Limb (tissue), 2 donors: ENCODE measurements around the gene RERE.
"Not testable (repeated sequence)": the region's sequence is repeated elsewhere in the genome, so short reads cannot be mapped to it uniquely, and the experiment has no call there.

ENCODE experiments used
- DNase-seq, 2 donors: peaks; one replicate each; pipeline ENCODE4 v3.0.0-alpha.2; 2016; ENCODE audit errors: extremely low spot score in 2 of 2

RERE gene

GRCh38 chr1:8642114-8642513 lies 175.3 kb downstream of the RERE start:
- no peak for DNase-seq

- DNase-seq, result no peak
These were observed 176.0 kb downstream of the RERE start for GRCh38 chr1:8641377-8641997.

DNA sequence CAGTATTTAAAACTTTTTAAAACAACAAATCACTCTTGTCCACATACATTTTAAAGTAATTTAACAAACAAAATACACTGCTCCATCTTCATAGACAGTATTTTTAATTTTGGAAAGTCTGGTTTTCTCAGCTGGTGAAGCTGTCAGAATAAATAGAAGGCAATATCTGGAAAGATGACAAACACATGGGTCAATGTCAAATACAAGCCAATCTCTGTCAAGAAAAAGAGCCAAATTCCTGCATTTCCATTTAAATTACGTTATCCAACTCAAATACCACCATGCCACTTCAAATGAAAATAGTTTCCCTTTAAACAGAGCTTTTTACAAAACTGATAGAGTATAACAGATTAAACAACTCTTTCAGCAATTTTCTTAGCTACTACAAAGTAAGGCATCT lies 176.5 kb downstream of the RERE start:
- no peak for DNase-seq

- DNase-seq, result no peak
These were observed 178.3 kb downstream of the RERE start for GRCh38 chr1:8639148-8639547.

- DNase-seq, result no peak
These were observed 183.5 kb downstream of the RERE start for GRCh38 chr1:8633741-8634501.

DNA sequence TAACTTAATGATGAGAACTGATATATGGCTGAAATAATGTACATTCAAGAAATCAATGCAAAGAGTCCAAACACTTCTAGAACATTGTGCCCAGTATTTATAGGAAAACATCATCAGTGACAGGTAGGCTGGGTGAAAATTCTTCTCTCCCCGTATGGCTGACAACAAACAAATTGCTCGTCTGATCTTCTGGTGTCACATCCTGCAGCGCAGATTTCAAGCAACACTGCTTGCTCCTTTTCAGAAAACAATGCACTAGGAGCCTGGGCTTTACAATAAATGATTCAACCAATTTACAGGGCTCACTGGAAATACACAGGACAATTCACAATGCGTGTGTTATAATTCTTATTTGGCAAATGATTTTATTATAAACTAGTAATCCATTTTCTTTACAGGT lies 185.3 kb downstream of the RERE start:
- no peak for DNase-seq

DNA sequence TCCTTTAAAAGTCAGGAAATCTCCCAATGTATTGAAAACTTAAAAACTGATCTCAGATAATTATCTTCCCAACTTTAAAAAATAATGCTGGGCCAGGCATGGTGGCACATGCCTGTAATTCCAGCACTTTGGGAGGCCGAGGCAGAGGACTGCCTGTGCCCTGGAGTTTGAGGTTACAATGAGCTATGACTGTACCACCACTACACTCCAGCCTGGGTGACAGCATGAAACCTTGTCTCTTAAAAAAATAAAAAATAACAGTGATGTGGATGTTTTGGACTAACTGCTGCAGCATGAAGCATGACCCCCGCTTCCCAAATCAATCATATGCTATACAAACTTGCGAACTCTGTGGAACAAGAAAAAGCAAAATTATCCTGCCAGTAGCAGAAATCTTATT lies 186.3 kb downstream of the RERE start:
- no peak for DNase-seq

- no peak for DNase-seq
These were observed 188.0 kb downstream of the RERE start for GRCh38 chr1:8629241-8630091.

- no peak for DNase-seq
These were observed 188.8 kb downstream of the RERE start for GRCh38 chr1:8628606-8629005.

- no peak for DNase-seq
These were observed 189.7 kb downstream of the RERE start for GRCh38 chr1:8627728-8628127.

GRCh38 chr1:8625981-8626898 lies 191.2 kb downstream of the RERE start:
- no peak for DNase-seq

GRCh38 chr1:8625491-8625890 lies 191.9 kb downstream of the RERE start:
- no peak for DNase-seq

GRCh38 chr1:8623651-8624192 lies 193.7 kb downstream of the RERE start:
- DNase-seq, result not testable (repeated sequence)

GRCh38 chr1:8621785-8622348 lies 195.6 kb downstream of the RERE start:
- DNase-seq, result not testable (repeated sequence)

DNA sequence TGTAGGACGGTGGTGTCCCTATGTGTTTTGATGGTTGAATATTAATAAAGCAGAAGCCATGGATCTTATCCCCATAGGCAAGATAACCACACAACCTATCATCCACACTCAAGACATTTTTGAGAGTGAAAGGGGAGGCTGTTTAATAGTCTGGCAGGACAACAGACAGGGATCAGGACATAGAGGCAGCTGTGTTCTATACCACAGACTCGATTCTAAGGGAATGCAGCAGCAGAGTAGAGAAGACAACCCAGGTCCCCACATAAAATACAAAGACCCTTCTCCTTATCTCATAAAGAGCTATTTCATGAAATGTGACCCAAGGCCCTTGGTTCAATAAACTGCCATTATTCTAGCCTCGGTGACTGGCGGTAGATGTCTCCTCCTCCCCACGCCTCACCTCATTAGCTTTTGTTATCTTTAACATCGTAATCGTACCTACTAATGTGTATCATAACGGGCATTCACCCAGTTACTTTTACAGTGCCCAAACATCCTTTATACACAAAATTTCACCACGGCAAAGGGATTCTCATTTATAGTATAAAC lies 196.3 kb downstream of the RERE start:
- not testable (repeated sequence) for DNase-seq

- not testable (repeated sequence) for DNase-seq
These were observed 197.4 kb downstream of the RERE start for GRCh38 chr1:8619917-8620502.

GRCh38 chr1:8619419-8619818 lies 198.0 kb downstream of the RERE start:
- DNase-seq, result not testable (repeated sequence)

GRCh38 chr1:8616791-8617190 lies 200.6 kb downstream of the RERE start:
- not testable (repeated sequence) for DNase-seq

- not testable (repeated sequence) for DNase-seq
These were observed 205.6 kb downstream of the RERE start for GRCh38 chr1:8611634-8612515.
